ENCODE results near the gene POLR3K.
"Not testable (repeated sequence)": the region's sequence is repeated elsewhere in the genome, so short reads cannot be mapped to it uniquely, and the experiment has no call there.

POLR3K gene

DNA sequence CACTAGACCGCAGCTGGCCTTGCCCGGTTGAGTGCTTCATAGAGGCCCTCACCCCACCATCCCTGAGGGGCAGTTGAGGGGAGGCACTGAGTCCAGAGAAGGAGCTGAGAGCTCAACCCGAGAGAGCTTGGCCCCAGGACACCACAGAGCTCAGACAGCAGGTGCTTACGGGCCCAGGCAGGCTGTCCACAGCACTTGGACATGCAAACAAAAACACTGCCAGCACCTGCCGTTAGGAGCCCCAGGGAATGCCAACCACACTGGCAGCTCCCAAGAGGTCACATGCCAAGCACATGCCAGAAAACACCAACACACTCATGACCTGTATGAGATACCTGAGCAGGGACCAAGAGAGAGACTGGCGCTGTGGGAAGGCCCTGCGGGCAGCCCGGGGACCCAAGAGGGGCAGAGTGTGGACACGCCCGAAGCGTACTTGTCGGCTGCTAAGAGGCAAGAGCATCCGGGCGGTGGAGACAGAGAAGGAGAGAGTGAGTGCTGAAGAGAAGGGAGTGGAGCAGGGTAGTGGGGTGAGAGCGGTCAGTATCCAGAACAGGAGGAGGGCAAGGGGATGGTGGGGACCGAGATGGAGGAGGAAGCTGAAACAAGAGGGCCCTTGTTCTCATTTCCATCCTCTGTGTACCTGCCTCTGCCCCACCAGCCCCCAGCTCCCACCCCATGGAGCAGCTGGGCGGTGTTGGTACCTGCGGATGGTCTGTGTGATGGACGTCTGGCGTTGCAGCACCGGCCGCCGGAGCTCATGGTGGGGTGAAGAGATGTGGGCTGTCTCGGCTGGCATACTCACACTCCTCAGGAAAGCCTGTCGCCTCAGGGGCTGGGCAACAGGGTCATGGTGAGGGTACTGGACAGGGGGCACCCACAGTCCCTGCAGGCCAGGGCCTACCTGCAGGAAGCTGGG is 10.8 kb upstream of the POLR3K start:
- DNase-seq (ENCODE audit: low read depth) = no peak

DNA sequence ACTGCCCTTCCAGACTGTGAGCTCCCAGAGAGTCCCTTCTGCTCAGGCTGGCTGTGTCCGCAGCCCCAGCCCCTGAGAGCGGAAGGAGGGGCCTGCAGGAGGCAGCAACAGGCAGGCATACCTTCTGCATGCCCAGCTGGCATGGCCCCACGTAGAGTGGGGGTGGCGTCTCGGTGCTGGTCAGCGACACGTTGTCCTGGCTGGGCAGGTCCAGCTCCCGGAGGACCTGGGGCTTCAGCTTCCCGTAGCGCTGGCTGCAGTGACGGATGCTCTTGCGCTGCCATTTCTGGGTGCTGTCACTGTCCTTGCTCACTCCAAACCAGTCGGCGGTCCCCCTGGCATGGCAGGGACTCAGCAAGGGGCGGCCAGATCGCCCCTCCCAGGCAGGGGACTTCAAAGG is 10.1 kb upstream of the POLR3K start:
- DNase-seq (ENCODE audit: low read depth) = no peak

DNA sequence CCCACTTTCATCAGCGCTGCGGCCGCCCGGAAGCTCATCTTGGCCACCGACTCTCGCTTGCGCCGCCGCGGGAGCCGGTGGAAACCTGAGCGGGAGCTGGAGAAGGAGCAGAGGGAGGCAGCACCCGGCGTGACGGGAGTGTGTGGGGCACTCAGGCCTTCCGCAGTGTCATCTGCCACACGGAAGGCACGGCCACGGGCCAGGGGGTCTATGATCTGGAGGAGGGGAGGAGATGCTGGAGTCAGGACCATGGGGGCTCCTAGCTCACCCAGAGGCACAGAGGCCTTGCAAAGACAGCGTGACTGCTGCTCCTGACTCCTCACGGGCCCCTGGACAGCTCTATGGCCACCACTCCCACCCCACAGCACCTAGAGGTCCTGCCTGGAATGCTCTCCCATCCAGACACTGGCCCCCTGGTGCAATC is 9.6 kb upstream of the POLR3K start:
- DNase-seq (ENCODE audit: low read depth) = no peak

DNA sequence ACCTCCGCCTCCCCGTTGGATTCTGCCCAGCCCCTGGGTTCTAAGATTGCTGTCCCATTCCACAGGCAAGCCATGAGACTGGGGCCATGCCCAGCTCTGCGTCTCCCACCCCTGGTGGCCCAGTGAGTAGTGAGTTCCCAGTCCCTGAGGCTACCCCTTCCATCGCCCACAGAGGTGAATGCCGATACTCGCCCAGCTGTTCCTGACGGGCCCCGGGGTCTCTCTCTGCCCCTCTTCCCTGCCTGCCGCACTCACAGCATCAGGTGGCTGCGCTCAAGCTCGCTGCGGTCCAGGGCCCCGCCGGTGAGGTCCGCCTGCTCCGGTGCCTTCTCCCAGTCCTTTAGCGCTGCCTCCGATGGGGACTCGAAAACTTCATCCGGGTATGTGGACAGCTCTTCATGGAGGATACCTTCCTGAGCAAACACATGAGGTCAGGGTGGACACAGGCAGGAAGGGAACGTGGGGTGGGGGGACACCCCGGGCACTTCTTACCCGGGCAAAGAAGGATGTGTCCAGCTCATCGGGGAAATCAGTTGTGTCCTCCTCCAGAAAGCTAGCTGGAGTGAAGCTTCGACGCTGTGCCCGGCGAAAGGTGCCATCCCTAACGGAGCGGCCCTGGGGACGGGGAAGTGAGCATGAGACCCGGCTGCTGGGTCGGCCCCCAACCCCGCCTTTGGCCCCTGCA is 9.0 kb upstream of the POLR3K start:
- DNase-seq (ENCODE audit: low read depth) = no peak

DNA sequence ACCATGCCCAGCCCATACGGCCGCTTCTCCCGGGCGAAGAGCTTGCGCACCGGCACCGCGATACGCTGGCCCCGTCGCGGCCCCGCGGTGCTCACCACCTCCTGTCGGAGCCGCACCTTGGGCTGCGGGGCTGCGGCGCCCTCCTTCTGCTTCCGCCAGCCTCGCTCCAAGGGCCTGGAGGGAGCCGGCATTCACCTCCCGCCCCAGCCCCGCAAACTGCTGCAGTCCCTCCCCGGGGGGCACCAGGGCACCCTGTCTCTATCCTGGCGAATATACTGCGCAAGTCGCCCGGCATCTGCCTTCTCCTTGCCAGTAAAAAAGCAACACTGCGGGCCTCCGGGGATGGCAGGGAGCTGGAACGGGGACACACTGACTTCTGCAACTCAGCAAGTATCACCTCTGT is 8.5 kb upstream of the POLR3K start:
- DNase-seq (ENCODE audit: low read depth) = no peak

DNA sequence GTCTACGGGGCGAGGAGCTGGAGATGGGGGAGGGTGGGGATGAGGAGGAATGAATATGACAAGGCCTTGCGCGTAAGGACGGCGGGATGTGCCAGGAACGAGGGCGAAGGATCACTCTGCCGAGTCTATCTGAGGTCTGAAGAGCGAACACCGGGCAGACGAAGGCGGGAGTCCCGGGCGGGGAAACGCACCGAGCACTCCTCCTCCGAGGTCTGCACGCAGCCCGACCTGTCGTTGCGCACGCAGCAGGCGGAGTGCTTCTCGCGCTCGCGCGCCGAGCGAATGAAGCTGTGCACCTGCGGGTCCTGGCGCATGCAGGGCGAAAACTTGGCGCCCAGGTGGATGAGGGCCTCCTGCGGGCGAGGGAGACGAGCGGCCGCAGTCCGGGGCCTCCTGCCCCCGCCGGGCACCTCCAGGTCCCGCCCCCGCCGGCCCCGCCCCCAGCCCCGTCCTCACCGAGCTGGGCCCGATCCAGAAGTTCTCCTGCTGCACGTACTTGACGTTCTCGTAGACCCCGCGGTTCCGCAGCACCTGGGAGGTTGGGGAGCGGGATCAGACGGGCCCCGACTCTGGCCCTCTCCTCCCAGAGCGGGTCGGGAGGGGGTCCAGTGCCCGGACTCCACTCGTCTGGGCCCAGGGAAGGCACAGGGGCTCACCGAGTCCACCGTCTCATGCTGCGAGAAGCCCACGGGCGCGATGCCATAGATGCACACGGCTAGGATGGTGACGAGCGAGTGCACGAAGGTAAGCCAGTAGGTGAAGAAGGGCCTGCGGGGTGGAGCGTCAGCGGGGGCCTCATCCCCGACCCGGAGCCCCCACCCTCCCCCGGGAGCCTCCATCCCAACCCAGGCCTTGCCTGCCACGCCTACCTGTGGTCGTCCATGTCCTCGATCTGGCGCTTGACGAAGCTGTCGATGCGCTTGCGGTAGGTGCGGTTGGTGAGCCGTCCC is 7.8 kb upstream of the POLR3K start:
- no peak for DNase-seq (ENCODE audit: low read depth)

DNA sequence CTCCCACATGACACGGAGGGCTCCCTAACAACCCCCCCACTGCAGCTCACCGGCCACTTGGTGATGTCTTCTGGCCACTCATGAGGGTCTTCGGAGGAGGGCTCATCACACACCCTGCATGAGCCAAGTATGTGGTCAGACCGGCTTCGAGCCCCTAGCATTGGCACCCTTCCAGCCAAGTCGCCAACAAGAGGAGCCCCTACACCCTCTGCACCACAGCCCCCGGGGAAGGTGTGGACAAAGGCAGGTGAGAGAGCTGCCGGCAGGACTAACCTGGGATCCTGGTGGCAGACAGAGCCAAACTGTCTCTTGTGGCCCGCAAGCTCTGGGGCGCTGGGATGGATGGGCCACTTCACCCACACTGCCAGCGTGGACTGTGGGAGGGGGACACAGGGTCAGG is 6.8 kb upstream of the POLR3K start:
- no peak for DNase-seq (ENCODE audit: low read depth)

DNA sequence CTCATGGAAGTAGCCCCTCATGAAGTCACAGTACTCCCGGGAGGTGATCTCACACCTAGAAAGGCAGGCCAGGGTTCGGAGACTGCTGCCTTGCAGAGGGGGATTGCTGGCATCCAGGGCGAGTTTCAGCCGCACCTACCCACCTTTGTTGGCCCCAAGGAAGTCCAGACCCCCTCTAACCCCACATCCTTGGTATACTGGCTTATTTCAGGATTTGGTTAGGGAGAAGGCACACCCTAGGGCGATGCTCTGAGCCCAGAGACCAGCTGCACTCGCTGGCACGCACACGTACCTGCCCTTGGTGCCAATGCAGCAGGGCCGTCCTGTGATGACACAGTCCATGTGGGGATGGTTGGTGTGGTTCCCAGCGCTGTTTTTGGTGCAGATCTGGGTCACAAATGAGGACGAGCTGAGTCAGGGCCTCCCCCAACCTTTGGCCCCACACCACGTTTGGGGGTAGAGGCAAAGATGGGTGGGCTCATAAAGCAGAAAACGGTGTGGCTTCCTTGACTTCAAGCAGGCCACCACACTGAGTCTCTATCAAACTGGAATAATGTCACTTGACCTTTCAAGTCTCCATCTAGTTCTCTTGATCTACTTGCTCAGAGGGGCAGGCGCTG is 6.1 kb upstream of the POLR3K start:
- no peak for DNase-seq (ENCODE audit: low read depth)

DNA sequence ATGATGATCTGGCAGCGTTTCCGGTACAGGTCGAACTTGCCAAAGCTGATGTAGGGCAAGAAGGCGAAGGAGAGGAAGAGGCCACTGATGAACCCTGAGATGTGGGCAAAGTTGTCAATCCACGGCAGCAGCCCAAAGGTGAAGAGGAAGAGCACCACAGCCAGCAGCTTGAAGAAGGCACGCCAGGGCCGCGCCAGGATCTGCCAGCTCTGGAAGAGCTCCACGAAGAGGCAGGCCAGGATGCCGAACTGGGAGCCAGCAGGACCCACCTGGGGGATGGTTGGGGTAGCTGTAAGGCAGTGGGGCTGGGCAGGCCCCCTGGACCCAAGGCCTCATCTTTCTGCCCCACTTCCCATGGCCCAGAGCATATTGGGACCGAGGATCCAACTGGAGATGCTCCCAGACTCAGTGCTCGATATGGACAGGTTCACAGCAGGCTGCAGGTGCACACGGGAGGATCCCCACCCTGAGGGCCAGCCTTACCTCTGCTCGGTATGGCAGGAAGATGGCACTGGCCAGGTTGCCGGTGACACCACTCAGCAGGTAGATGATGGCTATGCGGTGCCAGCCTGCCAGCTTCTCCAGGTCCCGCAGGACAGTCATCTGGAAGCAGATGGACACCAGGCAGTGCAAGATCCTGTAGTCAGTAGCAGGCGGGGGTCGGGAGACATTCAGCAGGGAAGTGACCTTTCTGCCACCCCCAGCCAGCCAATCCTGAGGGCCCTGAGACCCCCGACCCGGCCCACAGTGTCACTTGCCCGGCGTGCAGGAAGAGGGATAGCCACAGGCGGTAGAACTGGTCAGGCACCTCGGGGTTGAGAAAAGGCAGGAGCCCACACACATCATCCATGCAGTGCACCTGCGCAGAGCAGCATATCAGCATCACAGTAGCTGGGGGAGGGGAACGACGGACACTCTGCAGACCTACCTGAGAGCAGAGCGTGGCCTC is 5.4 kb upstream of the POLR3K start:
- DNase-seq (ENCODE audit: low read depth) = no peak

DNA sequence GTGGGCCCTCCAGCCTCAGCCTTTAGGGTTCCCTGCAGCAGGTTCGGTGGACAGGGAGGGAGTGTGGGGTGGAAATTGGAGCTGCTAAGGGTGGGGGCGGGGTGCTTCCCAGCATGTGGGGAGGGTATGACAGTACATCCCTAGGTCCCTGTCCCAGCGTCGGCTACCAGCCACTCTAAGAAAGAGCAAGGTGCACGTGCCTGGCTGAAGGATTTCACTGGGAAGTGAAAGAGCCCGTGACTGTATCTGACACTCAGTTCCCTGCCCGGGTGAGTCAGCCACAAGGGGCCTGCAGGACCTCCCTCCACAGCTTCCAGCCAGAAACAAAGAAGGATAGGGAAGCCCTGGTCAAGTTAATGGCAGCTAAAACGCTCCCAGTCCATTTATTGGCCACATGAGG is 4.3 kb upstream of the POLR3K start:
- DNase-seq (ENCODE audit: low read depth) = no peak

DNA sequence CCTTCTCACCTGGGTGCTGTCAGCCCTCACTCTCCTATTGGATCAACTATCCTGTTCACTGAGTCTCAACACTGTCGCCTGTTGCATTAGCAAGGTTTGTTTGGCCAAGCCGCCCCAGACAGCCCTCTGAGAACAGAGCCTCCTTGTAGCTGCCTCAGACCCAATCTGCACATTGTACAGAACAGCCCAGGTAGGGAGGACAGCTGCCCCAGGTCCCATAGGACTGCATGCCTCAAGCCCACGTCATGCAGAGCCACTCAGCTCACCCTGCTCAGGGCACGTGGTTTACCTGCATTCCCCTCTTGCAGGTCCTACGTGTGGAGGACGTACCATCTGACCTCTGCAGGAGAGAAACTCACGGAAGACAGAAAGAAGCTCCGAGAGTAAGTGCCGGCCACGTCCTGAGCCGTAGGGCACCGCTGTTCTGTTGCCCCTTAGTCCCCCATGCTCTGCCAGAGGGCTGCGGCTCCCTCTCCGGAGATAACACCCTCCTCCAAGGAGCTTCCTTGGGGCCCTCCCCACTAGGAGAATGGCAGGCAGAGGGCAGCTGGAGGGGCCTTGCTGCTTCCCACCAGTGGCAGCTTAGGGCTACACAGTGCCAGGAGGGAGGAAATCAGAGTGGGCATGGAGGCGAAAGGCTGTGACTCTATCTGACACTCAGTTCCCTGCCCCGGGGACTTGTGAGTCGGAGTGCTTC is 3.0 kb upstream of the POLR3K start:
- no peak for DNase-seq (ENCODE audit: low read depth)

DNA sequence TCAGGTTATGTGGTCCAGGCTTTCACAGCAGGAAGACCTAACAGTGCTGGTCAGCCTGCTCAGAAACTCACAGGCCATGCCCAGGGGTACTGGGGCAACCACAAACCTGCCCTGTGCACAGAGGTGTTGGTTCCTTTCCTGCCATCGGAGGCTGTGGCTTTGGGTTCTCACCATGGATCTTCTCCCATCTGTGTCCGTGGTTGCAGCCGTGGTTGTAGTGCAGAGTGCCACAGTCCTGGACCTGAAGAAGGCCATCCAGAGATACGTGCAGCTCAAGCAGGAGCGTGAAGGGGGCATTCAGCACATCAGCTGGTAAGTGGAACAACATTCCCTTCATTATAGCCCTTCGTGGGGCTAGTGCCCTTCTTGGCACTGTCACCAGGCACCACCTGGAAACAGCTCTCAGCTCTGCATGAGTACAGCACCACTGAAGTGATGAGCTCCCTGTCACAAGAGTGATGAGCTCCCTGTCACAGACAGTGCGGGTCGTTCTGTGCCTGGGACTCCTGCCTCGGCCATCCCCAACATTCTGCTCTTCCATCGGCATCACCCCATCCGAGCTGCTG is 2.2 kb upstream of the POLR3K start:
- no peak for DNase-seq (ENCODE audit: low read depth)

DNA sequence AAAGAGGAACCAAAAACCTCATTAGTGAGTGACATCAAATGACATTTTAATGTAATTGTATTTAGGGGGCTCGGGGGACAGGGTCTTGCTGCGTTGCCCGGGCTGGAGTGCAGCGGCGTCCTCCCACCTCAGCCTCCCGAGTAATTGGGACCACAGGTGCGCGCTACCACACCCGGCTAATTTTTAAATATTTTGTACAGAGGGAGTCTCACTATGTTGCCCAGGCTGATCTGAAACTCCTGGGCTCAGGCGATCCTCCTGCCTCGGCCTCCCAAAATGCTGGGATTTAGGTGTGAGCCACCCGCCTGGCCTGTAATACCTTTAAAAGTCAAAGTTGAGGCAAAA is 801 bp upstream of the POLR3K start:
- no peak for DNase-seq (ENCODE audit: low read depth)

DNA sequence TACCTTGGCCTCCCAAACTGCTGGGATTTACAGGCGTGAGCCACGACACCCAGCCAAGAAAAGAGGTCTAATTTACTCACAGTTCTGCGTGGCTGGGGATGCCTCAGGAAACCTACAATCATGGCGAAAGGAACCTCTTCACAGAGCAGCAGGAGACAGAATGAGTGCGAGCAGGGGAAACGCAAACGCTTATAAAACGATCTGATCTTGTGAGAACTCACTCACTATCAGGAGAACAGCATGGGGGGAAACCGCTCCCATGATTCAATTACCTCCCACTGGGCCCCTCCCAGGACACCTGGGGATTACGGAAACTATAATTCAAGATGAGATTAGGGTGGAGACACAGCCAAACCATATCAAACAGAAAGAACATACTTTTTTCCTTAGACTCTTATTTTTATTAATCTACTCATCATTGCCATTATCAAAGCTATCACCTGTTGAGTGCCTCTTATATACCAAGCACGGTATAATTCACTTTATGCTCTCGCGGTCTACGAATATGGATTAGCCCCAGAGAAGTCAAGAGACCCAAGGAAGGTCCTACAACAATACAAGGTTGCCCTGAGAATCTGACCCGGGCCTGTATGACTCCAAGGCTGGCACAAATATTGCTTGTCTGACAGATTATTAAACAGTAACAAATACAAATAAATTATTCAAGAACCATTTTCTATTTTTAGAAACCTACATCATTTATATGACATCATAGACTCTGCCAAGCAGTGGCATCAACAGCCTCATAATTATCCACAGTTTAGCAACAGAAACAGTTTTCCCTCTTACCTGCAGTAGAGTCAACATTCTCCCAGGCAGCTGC is 2.4 kb downstream of the POLR3K start:
- DNase-seq (ENCODE audit: low read depth) = no peak

DNA sequence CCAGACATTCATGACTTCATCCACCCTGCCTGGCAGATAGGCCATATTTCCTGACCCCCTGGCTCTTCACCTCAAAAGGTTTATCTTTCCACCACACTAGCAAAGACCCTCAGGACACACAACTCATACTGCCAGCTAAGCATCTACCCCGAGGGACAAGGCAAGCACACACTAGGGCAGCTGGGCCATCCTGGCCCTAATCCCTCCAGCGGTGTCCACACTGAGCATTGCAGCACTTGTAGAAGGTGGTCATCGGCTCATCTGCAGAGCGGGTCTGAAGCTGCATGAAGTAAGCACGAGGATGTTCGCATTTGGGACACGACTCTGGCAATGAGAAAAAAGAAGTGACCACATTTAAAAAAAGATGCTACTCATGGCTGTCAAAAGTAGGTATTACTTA is 6.2 kb downstream of the POLR3K start:
- DNase-seq (ENCODE audit: low read depth) = no peak

DNA sequence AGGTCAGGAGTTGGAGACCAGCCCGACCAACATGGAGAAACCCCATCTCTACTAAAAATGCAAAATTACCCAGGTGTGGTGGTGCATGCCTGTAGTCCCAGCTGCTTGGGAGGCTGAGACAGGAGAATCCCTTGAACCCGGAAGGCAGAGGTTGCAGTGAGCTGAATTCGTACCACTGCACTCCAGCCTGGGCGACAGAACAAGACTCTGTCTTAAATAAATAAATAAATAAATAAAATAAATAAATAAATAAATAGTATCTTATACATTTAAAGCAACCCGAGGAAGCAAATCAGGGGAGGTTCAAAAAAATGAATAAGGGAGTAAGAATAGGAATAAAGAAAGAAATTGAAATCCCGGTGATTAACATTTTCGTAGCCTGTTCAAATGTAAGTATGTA is 6.9 kb downstream of the POLR3K start:
- DNase-seq (ENCODE audit: low read depth) = not testable (repeated sequence)

DNA sequence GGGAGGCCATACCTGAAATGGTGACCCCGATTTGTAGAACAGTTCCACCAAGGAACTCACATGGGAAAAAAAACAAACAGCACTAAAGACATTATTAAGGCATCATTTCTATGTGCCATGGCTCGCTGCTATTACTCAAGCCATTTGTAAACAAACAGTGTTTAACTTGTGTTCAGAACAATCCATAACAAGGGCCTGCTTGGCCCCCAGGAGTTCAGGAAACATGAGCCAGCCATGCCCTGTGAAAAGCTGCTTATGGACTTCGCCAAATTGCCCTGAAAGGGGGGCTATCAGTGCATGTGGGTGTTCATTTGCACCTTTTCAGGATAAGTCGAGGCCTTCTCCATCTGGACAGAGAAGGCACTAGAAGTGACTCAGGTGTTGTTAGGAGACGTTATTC is 8.0 kb downstream of the POLR3K start:
- no peak for DNase-seq (ENCODE audit: low read depth)

DNA sequence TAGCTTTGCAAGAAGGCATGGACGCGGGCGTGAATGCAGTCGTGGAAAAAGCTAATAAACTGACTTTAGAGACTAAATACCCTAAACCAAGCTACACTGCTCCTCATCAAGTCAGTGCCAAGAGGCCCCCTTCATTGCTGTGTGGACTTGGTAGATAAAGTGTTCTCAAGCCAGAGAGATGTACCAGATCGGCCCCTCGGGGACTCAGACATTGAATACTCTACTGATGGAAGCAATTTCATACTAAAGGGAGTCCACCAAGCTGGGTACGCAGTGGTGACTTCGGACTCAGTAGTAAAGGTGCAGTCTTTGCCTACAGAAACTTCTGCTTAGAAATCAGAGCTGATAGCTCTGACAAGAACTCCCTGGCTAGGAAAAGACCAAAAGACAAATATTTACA is 8.8 kb downstream of the POLR3K start:
- DNase-seq (ENCODE audit: low read depth) = no peak

DNA sequence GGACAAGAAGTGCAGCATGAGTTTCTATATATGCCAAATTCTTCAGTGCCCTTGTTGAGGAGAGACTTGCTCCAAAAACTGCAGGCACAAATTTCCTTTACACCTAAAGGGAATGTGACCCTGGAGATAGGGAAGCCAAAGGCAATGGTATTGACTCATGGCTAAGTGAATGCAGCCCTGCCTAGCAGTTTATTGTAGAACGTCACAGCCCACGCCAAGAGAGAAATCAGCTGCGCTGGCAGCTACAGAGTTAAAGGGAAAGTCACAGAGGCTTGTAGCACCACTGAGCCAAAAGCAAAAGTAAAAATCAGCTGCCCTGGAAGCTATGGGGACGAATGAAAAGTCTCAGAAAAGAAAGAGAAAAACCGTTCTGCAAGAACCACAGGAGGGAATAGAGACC is 10.1 kb downstream of the POLR3K start:
- DNase-seq (ENCODE audit: low read depth) = no peak
